GM21447 (cell line): ENCODE results near the gene EEF2K.

Experiments used
- ATAC-seq: cut with Tn5 transposase; IDR thresholded peaks from one replicate; pipeline ENCODE4 v1.9.1; 2021; ENCODE audit not compliant: unreplicated experiment

EEF2K gene

DNA sequence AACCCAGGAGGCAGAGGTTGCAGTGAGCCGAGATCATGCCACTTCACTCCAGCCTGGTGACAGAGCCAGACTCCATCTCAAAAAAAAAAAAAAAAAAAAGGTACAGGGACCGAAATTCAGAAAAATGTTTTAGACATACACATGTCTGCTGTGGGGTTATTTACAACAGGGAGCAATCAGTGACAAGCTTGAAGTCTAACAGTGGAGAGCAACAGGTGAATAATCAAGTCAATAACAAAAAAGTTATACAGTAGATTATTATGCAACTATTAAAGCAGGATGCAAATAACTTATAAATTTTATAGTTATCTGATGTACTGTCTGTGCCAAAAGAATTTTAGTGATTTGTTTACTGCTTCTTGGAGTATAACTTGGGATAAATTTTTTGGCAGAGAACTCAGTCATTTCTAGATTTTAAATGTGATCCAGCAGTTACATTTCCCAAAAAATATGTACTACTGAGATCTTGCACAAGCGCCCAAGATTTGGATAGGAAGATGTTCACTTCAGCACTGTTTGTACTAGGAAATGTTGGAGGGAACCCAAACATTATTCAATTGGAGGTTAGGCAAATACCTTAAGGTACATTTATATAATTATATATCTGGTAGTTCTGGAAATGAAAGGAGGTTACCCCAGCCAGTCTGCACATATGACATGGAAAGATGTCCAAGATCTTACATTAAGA, 34.1 kb downstream of the EEF2K start:
- no peak for ATAC-seq

DNA sequence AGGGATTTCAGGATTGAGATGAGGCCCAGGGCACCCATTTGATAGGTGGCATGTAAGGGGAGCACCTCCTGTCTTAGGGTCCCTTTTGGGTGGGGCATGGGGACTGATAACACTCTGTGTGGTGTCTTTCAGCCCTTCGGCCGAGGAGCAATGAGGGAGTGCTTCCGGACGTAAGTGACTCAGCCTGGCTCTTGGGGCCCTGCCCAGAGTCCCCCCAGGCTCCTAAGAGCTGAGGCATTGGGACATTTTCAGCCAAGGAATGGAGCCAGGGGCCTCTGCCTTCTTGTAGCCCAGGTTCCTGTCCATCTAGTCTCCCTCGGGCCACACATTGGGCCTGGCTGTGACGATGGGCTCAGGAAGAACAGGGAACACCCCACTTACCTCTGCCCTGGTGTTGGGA, 44.4 kb downstream of the EEF2K start:
- no peak for ATAC-seq

DNA sequence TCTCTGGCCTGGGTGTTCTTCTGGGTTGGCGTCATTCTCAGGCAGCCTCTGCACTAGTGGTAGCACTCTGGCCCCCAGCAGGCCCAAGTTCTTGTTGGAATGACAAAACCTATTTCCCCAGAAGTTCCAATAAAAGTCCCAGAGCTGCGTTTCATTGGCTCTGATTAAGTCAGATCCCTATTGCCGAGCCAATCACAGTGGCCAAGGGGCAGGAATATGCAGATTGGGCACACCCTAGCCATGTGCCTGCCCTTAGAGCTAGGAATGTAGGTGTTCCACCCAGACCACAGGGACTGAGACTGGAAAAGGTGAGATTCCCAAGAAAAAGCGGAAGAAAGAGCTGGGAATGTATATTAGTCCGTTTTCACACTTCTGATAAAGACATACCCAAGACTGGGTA, 46.2 kb downstream of the EEF2K start:
- ATAC-seq: no peak

DNA sequence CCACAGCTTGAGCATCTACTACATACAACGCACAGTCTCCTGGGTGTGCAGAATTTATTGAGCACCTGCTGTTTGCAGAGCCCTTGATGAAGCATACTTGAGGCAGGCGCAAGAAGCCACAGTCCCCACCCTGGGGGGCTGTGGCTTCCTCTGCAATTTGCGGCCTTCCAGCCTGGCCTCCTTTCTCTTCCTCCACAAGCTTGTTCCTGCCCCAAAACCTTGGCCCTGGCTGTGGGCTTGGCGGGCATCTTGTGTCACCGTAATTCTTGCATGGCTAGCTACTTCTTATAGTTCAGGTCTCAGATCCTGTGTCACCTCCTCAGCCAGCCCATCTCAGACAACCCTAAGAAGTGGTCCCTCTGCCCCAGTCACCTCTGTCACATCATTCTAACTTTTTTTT, 47.2 kb downstream of the EEF2K start:
- ATAC-seq: no peak

DNA sequence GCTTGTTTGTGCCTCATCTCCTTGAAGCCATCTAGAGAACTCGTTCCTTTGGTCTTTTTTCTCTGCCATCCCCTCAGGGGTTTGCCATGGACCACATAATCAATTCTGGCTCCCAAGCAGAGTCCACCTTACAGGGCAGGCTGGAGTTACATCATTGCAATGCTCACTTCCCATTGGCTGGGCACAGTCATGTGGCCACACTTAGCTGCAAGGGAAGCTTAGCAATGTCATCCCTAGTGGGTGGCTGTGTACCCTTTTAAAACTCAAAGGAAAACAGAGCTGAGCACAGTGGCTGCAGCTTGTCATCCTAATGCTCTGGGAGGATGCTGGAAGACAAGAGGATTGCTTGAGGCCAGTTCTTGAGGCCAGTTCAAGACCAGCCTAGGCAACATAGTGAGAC, 49.3 kb downstream of the EEF2K start:
- ATAC-seq: no peak

DNA sequence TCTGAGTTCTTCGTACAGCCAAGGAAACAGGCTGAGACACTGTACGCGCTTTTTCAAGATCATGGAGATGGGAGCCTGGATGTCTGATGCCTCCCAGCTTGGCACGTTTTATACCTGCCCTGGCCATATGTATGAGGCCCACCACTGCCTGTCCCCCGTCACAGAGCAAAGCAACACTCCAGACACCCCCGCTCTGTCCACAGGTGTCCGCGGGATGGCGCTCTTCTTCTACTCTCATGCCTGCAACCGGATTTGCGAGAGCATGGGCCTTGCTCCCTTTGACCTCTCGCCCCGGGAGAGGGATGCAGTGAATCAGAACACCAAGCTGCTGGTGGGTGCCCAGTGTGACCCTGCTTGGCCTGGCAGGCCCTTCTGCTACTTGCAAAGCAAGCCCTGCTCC, 51.4 kb downstream of the EEF2K start:
- ATAC-seq: no peak

DNA sequence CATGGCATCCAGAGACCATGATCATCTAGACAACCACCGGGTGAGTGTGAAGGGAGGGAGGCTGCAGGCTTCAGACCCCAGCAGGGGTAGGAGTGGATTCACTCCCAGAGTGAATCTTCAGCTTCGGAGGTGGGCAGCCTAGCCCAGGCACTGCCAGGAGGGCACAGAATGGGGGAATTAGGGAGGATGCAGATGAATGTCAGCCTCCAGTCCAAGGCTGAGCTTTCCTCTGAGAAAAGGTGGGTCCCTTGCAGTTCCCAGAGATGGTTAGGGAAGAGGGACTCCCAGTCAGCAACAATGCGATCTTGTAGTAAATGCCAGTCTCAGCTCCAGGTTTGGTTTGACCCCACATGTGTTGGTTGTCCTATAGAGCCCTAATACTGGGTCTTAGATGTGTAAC, 54.4 kb downstream of the EEF2K start:
- ATAC-seq: no peak

DNA sequence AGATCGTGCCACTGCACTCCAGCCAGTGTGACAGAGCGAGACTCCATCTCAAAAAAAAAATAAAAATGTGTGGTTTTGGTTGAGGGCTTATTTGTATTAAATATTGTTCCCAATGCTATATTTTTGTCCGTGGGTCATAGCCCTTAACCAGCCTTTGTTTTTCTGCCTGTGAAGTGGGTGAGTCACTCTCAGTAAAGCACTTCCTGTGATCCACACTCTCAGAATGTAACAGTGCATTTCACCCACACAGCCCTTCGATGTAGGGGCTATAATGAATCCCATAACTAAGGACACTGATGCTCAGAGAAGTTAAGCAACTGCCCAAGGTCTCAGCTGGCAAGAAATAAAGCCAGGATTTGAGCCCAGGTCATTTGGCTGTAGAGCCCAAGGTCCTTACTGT, 56.4 kb downstream of the EEF2K start:
- ATAC-seq: no peak

DNA sequence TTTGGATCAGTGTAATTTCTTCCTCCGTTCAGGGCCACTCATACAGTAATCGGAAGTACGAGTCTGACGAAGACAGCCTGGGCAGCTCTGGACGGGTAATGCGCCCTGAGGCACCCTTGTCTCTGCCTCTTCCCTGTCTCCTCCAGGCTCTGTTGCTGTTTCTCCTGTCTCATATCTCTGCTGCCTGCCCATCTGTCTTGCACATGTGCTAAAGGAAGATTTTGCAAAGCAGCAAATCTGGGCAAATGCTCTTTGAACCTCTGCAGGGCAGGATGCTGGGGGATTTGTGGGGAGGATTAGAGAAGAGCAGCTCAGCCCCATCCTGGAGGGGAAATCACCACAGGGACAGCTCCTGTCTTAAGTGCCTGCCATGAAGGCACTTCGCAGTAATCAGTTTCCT, 58.7 kb downstream of the EEF2K start:
- no peak for ATAC-seq

DNA sequence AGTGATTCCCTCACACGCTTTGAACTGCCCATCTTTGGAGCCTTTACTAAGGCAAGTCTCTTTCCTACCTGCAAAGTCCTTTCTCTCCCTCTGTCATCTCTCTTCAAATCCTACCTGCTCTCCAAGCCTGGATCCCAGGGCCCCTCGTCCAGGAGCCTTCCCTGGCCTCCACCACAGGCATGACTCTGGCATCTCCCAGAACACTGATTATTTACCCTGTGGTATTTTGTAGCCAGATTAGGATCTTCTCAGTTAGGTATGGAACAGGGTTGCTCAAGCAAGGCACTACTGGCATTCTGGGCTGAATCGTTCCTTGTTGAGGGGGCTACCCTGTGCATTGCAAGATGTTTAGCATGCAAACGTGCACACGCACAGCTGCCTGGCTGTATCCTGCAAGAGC, 59.3 kb downstream of the EEF2K start:
- no peak for ATAC-seq

DNA sequence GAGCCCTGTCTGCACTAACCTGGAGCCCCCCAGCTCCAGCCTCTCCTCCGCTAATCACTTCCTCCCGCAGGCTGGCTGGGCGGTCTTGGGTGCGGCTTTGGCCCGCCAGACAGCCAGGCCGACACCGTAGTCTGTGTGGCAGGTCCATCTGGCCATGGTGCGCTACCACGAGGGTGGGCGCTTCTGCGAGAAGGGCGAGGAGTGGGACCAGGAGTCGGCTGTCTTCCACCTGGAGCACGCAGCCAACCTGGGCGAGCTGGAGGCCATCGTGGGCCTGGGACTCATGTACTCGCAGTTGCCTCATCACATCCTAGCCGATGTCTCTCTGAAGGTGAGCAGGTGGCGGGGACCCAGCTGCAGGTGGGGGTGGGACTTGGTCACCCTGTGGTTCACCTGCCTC, 60.5 kb downstream of the EEF2K start:
- ATAC-seq: no peak

DNA sequence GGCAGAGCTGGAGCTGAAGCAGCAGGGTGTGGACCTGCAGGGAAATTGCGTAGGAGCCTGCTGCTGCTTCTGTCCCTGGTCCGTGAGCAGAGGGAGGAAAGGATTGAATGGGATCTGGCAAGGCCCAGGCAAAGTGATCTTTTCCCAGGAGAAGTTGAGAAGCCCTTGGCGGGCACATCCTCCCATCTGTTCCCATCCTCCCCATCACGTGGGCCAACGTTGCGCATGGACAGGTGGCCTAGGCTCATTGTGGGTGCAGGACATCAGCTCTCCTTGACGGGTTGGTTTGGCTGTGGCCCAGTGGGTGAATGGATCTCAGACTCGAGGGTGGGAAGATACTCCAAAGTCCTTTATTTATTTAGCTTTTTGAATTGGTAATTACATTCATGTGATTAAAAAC, 61.7 kb downstream of the EEF2K start:
- no peak for ATAC-seq

DNA sequence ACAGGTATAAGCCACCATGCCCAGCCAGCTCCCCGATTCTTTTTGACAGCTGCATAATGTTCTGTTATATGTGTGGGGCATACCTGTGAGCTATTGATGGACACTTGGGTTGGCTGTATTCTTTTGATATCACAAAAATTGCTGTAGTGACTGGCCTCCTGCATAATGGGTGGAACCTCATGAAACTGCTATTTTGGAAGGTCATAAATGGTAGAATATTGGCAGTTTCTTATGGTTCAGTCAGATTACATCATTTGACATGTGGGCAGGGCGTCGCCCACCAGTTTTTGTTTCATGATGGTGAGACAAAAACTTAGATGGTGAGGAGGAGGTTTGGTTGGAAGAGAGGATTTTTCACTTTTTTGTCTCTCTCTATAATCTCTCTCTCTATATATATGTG, 64.4 kb downstream of the EEF2K start:
- no peak for ATAC-seq

DNA sequence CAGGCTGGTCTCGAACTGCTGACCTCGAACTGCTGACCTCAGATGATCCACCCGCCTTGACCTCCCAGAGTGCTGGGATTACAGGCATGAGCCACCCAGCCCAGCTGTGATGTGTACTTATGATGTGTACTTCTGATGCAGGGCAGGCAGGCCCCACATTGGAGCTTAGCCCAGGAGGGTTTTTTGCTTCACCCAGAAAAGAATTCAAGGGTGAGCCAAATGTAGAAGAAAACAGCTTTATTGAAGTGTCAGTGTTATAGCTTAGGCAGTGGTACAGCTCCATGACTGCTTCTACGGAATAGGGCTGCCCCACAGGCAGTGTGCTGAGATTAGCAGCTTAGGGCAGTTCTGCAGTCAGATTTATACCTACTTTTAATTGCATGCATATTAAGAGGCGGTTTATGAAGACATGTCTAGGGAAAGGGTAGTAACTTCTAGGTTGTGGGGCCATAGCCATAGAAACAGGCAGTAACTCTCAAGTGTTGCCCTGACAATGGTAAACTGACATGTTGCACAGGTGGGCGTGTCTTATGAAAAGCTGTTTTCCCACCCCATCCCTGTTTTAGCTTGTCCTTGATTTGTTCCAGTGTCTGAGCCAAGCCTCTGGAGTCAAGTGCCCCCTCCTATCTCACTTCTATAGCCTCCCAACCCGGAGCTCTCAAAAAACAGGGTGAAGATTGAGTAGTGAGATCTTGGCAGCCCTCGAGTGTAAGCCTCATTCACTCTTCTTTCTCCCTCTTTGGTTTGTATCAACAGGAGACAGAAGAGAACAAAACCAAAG, 67.0 kb downstream of the EEF2K start:
- ATAC-seq: no peak

DNA sequence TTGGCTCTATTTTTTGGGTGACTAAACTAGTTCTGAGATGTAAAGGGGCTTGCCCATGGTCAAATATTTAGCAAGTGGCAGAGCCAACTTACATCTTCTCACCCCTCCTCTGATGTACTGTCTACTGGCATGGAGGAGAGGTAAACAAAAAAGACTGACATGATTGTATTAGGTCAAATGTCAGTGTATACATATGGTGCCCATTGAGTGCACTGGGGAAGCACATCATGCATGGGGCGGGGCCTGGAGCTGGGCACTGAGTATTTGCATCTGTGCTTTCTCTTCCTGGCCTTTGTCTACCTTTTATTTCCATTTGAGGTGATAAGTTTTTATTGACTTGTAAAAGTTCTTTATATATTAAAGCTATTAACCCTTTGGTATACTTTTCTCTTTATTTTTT, 68.8 kb downstream of the EEF2K start:
- ATAC-seq: no peak

DNA sequence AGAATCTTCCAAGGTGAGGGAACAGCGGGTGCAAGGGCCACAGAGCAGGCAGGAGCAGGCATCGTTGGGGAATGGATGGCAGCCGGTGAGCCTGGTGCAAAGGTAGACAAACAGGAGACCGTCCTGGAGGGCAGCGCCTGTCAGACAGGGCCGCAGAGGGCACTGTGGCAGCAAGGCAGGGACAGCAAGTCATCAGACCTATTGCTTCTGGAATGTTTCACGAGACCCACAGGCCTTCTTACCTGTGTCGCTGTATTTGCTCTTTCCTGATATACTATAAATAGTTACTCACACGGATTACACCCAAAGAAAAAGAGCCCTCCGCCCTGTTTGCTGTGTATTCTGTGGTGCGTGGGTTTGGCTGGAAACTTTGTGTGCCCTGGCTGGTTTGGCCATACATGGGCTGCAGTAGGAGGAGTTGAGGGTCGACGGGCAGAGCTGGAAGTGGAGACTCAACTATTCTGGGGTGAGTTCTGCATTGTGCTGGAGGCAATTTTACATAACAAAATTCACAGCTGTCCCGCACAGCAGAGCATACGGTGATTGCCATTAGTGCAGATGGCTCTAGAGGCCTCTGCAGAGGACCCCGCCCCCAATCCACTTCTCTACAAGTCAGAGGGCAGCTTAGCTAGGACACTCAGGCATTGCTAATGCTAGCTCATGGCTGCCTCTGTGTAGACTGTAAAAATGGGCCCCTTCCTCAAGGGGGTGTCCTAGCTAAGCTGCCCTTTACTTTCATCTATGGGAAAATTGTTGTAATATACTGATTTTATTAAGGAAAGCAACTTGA, 72.6 kb downstream of the EEF2K start:
- no peak for ATAC-seq

DNA sequence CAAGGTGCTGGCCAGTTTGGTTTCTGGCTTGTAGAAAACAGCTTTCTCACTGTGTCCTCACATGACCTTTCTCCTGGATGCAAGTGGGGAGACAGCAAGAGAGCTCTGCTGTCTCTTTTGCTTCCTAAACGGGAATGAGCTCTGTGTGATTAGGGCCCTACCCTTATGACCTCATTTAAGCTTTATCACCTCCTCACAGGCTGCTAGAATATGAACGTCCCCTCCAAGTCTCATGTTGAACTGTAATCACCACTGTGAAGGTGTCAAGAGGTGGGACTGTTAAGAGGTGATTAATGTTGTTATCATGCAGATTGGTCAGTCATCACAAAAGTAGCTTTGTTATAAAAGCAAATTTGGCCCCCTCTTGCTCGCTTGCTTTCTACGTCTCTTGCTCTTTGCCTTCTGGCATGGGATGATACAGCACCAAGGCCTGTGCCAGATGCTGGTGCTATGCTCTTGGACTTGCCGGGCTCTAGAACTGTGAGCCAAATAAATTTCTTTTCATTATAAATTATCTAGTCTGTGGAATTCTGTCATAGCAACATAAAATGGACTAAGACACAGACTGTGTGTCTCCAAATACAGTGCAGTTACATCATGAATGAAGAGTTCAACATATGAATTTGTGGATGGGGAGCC, 76.3 kb downstream of the EEF2K start:
- no peak for ATAC-seq

DNA sequence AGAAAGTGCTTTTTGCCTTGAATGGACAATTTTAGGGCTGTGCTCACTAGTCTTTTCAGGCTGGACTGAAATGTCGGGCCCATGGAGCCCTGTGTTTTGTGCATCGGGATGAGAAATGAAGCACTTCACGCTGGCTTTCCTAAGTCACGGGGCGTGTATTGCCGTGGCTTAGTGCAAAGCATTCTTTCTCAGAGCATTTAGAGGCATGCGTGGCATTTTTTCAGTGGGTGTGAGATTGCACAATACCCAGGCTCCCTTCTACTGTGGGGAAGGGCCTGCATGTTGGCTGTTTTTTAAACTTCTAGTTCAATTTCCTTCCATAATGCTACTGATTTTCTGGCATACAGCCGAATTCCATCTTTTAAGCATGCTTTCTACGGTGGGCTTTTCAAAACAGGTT, 78.6 kb downstream of the EEF2K start:
- no peak for ATAC-seq

DNA sequence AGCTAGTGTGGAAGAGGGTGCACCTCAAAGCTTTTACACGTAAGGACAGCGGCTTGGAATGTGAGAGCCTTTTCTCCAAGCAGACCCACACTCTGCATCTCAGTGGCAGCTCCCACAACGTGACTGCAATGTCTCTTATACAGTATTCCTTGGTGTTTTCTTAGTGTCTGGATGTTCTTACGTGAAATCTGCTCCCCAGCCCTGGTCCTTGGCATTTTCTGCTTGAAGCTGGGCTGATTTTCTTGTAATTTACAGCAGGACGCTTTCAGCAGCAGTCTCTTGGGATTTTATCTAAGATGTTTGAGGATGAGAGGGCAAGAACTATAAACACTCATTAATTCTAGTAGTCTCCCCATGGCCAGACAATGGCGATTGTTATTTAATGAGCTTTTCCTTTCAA, 79.0 kb downstream of the EEF2K start:
- no peak for ATAC-seq

DNA sequence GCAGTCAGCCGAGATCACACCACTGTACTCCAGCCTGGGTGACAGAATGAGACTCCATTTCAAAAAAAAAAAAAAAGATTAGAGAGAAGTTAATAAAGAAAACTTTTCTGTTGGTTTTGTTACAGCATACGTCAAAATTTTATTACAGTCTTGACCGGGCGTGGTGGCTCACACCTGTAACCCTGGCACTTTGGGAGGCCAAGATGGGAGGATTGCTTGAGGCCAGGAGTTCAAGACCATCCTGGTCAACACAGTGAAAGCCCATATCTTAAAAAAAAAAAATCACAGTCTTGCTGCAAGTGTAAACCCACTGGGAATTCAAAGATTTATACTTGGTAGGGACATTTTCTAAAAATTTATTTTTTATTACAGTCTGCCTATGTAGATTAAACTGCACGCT, 84.9 kb downstream of the EEF2K start:
- ATAC-seq: no peak

DNA sequence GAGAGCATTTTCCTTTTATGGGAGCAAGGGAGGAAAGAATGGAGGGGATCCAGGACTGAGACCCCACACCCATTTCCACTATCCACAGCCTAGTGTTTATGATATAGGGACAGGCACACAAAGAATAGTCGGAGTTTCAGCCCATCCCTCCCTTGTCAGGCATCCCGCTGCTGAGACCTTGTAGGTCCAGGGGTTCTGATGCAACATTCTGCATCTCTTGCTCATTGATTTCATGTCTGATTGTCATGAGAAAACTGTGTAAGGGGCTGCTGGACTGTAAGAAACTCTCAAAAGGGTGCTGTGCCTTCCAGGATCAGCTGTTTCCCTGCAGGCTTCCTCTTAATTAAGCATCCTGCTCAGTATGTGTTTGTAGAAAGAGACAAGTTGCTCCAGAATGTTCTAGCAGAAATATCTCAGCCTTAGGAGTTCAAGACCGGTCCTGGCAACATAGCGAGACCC, 85.8 kb downstream of the EEF2K start:
- no peak for ATAC-seq
